Smooth muscle cell (in vitro differentiated cells): ENCODE measurements around the gene CNTNAP2. TPM values are rescaled to one million over a fixed set of nuclear protein-coding genes. Genes with fewer than 3 reads are reported as not detected.
A peak's percentile ranks its signal among the peaks of the same experiment; 100 is the strongest.

Source experiments
- DNase-seq: peaks from one replicate; lab custom pipeline; 2025; ENCODE audit not compliant: unreplicated experiment; lab: John Stamatoyannopoulos, UW
- H2AFZ ChIP-seq: fragments of 200-600 bp; sonication (generic); 2 replicates; pipeline ENCODE4 v1.6.0; 2016; ENCODE audit warnings: antibody characterized with exemption, low read depth, mild to moderate bottlenecking
- H3F3A ChIP-seq: fragments of 200-600 bp; sonication (generic); 2 replicates; pipeline ENCODE4 v1.6.0; 2017; ENCODE audit warnings: antibody characterized with exemption, low read depth
- H3K27ac ChIP-seq: fragments of 200-600 bp; sonication (generic); 2 replicates; pipeline ENCODE4 v1.5.1; 2016; ENCODE audit warnings: low read depth, mild to moderate bottlenecking
- H3K27me3 ChIP-seq: fragments of 200-600 bp; sonication (generic); 2 replicates; pipeline ENCODE4 v1.6.1; 2016; ENCODE audit warnings: low read depth, mild to moderate bottlenecking
- H3K36me3 ChIP-seq: fragments of 200-600 bp; sonication (generic); 2 replicates; pipeline ENCODE4 v1.5.1; 2016; ENCODE audit warnings: low read depth
- H3K4me1 ChIP-seq: fragments of 200-600 bp; sonication (generic); 2 replicates; pipeline ENCODE4 v1.5.1; 2016; ENCODE audit warnings: low read depth
- H3K4me2 ChIP-seq: fragments of 200-600 bp; sonication (generic); 2 replicates; pipeline ENCODE4 v1.6.0; 2016; ENCODE audit warnings: mild to moderate bottlenecking
- H3K4me3 ChIP-seq: fragments of 200-600 bp; sonication (generic); 2 replicates; pipeline ENCODE4 v1.5.1; 2016; ENCODE audit warnings: mild to moderate bottlenecking
- H3K79me2 ChIP-seq: fragments of 200-600 bp; sonication (generic); 2 replicates; pipeline ENCODE4 v1.6.0; 2016; ENCODE audit warnings: low read depth, mild to moderate bottlenecking
- H3K9ac ChIP-seq: fragments of 200-600 bp; sonication (generic); 2 replicates; pipeline ENCODE4 v1.6.0; 2016; ENCODE audit warnings: low read depth
- H3K9me3 ChIP-seq: fragments of 200-600 bp; sonication (generic); replicated peaks from 2 replicates; pipeline ENCODE4 v1.5.1; 2016; ENCODE audit warnings: low read depth
- H4K20me1 ChIP-seq: fragments of 200-600 bp; sonication (generic); 2 replicates; pipeline ENCODE4 v1.6.0; 2016; ENCODE audit warnings: low read depth
- WGBS: methylation state at CpG from one replicate; pipeline ENCODE4 v1.1.7; 2016; ENCODE audit warnings: low lambda C conversion rate; 5-methylcytosine and 5-hydroxymethylcytosine counted together
- polyA plus RNA-seq: library from polyadenylated mRNA; unstranded; fragments of >200 nt; fragmentation: Nextera tagmentation; extraction: Ambion mirVana; gene quantifications from 2 replicates; pipeline ENCODE4 v1.2.1, GENCODE V29; 2016
- total RNA-seq: library from RNA; depleted of rRNA; stranded (reverse); fragments of >200 nt; gene quantifications from 2 replicates; pipeline ENCODE4 v1.2.3, GENCODE V29; 2014
- TF ChIP-seq, protein P1 (sequence below): fragments of 200-600 bp; sonication (generic); IDR thresholded peaks from 2 replicates; pipeline ENCODE4 v1.5.1; 2017; ENCODE audit warnings: borderline replicate concordance, mild to moderate bottlenecking, antibody characterized with exemption; ENCODE audit not compliant: insufficient read depth, poor library complexity, severe bottlenecking

The CNTNAP2 gene
- total and polyA plus RNA-seq, 2 experiments from 2014 or later: 1.7 to 9.0 TPM

DNA sequence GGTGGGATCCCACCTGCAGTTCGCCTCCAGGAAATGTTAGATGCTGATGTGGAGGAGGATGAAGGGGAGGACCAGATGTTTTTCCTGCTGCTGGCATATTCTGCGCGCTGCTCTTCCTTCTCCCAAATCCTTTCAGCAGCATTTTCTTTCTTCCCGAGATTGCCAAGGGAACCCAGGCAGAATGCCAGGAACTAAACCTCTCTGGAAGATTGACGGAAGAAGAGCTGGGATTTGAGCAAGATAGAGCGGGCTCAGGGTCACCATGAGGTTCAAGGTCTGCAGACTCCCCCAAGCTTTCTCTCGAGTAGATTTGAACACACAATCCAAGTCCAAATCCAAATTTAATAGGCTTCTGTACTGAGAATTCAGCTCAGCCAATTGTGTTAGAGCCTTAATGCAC lies 2128.8 kb downstream of the CNTNAP2 start:
- H3K4me1 ChIP-seq: no peaks in the 10 kb centered on the region
- H3K36me3 ChIP-seq: no peaks in the 10 kb centered on the region
- no peak overlapping the region for H2AFZ ChIP-seq
- no peaks in the 10 kb centered on the region for H3F3A ChIP-seq
- H3K27me3 ChIP-seq: no peaks in the 10 kb centered on the region
- H3K4me2 ChIP-seq: no peak overlapping the region
- no peaks in the 10 kb centered on the region for H3K9me3 ChIP-seq
- H3K79me2 ChIP-seq: no peaks in the 10 kb centered on the region
- TF ChIP-seq, protein P1, sequence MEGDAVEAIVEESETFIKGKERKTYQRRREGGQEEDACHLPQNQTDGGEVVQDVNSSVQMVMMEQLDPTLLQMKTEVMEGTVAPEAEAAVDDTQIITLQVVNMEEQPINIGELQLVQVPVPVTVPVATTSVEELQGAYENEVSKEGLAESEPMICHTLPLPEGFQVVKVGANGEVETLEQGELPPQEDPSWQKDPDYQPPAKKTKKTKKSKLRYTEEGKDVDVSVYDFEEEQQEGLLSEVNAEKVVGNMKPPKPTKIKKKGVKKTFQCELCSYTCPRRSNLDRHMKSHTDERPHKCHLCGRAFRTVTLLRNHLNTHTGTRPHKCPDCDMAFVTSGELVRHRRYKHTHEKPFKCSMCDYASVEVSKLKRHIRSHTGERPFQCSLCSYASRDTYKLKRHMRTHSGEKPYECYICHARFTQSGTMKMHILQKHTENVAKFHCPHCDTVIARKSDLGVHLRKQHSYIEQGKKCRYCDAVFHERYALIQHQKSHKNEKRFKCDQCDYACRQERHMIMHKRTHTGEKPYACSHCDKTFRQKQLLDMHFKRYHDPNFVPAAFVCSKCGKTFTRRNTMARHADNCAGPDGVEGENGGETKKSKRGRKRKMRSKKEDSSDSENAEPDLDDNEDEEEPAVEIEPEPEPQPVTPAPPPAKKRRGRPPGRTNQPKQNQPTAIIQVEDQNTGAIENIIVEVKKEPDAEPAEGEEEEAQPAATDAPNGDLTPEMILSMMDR: no peak
- DNase-seq: no peak
- H4K20me1 ChIP-seq: no peaks in the 10 kb centered on the region
- 78% methylated on average over 7 of the region's 7 CpGs for WGBS
- H3K27ac ChIP-seq: no peak overlapping the region
- no peak overlapping the region for H3K4me3 ChIP-seq
- no peak overlapping the region for H3K9ac ChIP-seq

DNA sequence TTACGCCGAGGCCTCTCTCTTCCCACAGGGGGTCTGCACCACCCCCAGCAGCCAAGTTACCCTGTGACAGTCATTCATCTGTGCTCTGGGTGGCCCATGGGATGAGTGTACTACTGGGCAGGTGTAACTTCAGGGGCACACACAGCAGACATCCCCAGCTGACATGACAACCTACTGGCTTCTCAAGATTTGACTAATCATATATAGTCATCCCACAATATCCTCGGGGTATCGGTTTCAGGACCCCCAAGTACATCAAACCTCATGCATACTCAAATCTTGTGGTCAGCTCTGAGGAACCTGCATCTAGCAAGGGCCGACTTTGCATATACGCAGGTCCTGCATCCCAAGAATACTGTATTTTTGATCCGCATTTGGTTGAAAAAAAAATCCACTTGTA lies 2137.0 kb downstream of the CNTNAP2 start:
- no peak overlapping the region for H3K27ac ChIP-seq
- no peaks in the 10 kb centered on the region for H3F3A ChIP-seq
- H3K4me1 ChIP-seq: no peaks in the 10 kb centered on the region
- DNase-seq: no peak
- no peak overlapping the region for H2AFZ ChIP-seq
- H3K4me2 ChIP-seq: no peak overlapping the region
- H3K36me3 ChIP-seq: no peaks in the 10 kb centered on the region
- TF ChIP-seq, protein P1: no peak
- WGBS: 98% methylated on average over 7 of the region's 7 CpGs
- H3K27me3 ChIP-seq: no peaks in the 10 kb centered on the region
- H3K9ac ChIP-seq: no peak overlapping the region
- H3K9me3 ChIP-seq: no peaks in the 10 kb centered on the region
- H3K4me3 ChIP-seq: no peak overlapping the region
- H4K20me1 ChIP-seq: no peaks in the 10 kb centered on the region
- no peaks in the 10 kb centered on the region for H3K79me2 ChIP-seq

DNA sequence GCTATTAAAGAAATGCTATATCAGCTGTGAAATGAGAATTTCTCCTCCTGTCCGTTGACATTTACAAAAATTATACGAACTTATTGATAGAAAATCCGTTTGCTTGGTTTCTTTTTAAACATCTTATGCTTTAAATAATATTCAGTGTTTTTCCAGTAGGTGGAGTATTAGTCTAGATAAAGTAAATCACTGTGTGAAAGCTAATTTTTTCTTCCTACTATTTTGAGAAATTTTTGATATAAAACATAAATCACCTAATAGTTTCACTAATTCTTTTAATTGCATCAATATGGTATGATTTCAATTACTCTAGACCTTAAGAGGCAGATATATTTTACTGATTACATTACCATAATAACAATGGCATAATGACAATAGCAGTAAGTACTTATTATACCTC lies 2138.7 kb downstream of the CNTNAP2 start:
- WGBS: 85% methylated on average over 3 of the region's 3 CpGs
- Histone ChIP-seq H3F3A (no peaks in the 10 kb centered on the region), H4K20me1 (no peaks in the 10 kb centered on the region), H3K4me3 (no peak overlapping the region), H3K9me3 (no peaks in the 10 kb centered on the region), H3K4me2 (no peak overlapping the region), H3K4me1 (no peaks in the 10 kb centered on the region), H3K79me2 (no peaks in the 10 kb centered on the region), H3K27ac (no peak overlapping the region), H2AFZ (no peak overlapping the region), H3K27me3 (no peaks in the 10 kb centered on the region), H3K9ac (no peak overlapping the region), H3K36me3 (no peaks in the 10 kb centered on the region)
- DNase-seq: no peak
- TF ChIP-seq, protein P1: peak; percentile 8

DNA sequence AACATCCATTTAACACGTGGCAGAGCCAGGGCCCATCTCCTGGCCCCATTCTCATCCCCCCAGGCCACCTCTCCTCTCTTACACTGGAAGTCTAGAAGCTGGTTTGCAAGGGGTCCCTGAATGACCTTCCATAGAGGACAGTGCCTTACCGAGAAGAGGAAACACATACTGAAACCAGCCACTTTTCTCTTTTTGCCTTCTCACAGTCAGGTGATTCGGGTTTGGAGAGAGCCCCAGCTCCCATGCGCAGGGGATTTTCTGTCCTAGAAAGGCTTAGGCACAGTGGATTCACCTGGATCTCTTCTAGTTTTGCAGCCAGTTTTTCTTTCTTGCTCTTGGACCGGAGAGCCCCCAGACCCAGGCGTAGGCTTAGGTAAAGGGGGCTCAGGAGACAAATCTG lies 2139.8 kb downstream of the CNTNAP2 start:
- Histone ChIP-seq H3K36me3 (no peaks in the 10 kb centered on the region), H3F3A (no peaks in the 10 kb centered on the region), H3K79me2 (no peaks in the 10 kb centered on the region), H3K4me1 (no peaks in the 10 kb centered on the region), H3K27me3 (no peaks in the 10 kb centered on the region), H3K4me2 (no peak overlapping the region), H3K9ac (no peak overlapping the region), H3K27ac (no peak overlapping the region), H3K4me3 (no peak overlapping the region), H4K20me1 (no peaks in the 10 kb centered on the region), H3K9me3 (no peaks in the 10 kb centered on the region), H2AFZ (no peak overlapping the region)
- TF ChIP-seq, protein P1: no peak
- 87% methylated on average over 6 of the region's 6 CpGs for WGBS
- no peak for DNase-seq
